GM18909 (cell line): ENCODE results near the gene HOXD1.

Experiments used
- ATAC-seq: cut with Tn5 transposase; IDR thresholded peaks from one replicate; pipeline ENCODE4 v1.9.1; 2021; ENCODE audit warnings: mild to moderate bottlenecking; ENCODE audit not compliant: unreplicated experiment, poor library complexity

HOXD1 gene

GRCh38 chr2:176164611-176165369, 23.7 kb upstream of the HOXD1 start:
- no peak for ATAC-seq

GRCh38 chr2:176165370-176166050, 23.0 kb upstream of the HOXD1 start:
- no peak for ATAC-seq

GRCh38 chr2:176166272-176166671, 22.2 kb upstream of the HOXD1 start:
- no peak for ATAC-seq

- ATAC-seq, result no peak
Measured at GRCh38 chr2:176167398-176167797, 21.1 kb upstream of the HOXD1 start.

- ATAC-seq, result no peak
Measured at GRCh38 chr2:176169181-176169580, 19.3 kb upstream of the HOXD1 start.

GRCh38 chr2:176169711-176170110, 18.8 kb upstream of the HOXD1 start:
- ATAC-seq, result no peak

GRCh38 chr2:176170602-176171305, 17.7 kb upstream of the HOXD1 start:
- no peak for ATAC-seq

GRCh38 chr2:176171351-176172006, 17.0 kb upstream of the HOXD1 start:
- no peak for ATAC-seq

- ATAC-seq, result no peak
Measured at GRCh38 chr2:176172007-176172894, 16.2 kb upstream of the HOXD1 start.

GRCh38 chr2:176172895-176173566, 15.4 kb upstream of the HOXD1 start:
- no peak for ATAC-seq

- ATAC-seq, result no peak
Measured at GRCh38 chr2:176173567-176174381, 14.7 kb upstream of the HOXD1 start.

- no peak for ATAC-seq
Measured at GRCh38 chr2:176174382-176174823, 14.1 kb upstream of the HOXD1 start.

- no peak for ATAC-seq
Measured at GRCh38 chr2:176174824-176175708, 13.4 kb upstream of the HOXD1 start.

GRCh38 chr2:176175709-176176607, 12.5 kb upstream of the HOXD1 start:
- no peak for ATAC-seq

- no peak for ATAC-seq
Measured at GRCh38 chr2:176177580-176178037, 10.9 kb upstream of the HOXD1 start.

GRCh38 chr2:176178038-176178756, 10.3 kb upstream of the HOXD1 start:
- ATAC-seq, result no peak
